GM12878 (cell line): Measurements from ENCODE around the gene FGFRL1. TPM values are rescaled to one million over a fixed set of nuclear protein-coding genes. Genes with fewer than 3 reads are reported as not detected.

Source experiments
- ATAC-seq: fragments of 200-7000 bp; cut with Tn5 transposase; 3 replicates; pipeline ENCODE4 v1.9.1; 2020; ENCODE audit warnings: mild to moderate bottlenecking, moderate library complexity
- BruUV-seq: library from RNA; stranded (reverse); fragments of 400-500 nt; replicated peaks from 2 replicates; lab custom pipeline; 2021; lab: Mats Ljungman, UMichigan
- CTCF ChIA-PET: fragments of 300-600 bp; sonication (Branson Sonifier 250); formaldehyde crosslinking; extraction: SDS; loops from one replicate; lab custom pipeline; 2021; ENCODE audit warnings: inconsistent platforms; lab: Yijun Ruan, JAX
- POLR2A ChIA-PET: fragments of 350-600 bp; formaldehyde crosslinking; extraction: SDS; loops from one replicate; lab custom pipeline; 2021; ENCODE audit warnings: inconsistent platforms; lab: Charles Lee
- RAD21 ChIA-PET: fragments of 300-600 bp; sonication (Branson Sonifier 250); formaldehyde crosslinking; loops from one replicate; lab custom pipeline; 2023; ENCODE audit warnings: antibody characterized with exemption; ENCODE audit not compliant: unreplicated experiment; lab: Charles Lee
- SMC1A ChIA-PET: fragments of 300-600 bp; sonication (Branson Sonifier 250); formaldehyde crosslinking; loops from one replicate; lab custom pipeline; 2023; ENCODE audit not compliant: unreplicated experiment, uncharacterized antibody; lab: Charles Lee
- DNase-seq: peaks from one replicate; pipeline ENCODE4 v3.0.0-alpha.2; 2011; ENCODE audit warnings: low read depth, low spot score
- FAIRE-seq: peaks from 3 replicates; lab custom pipeline; 2011; peaks lifted over from hg19 to GRCh38; lab: Jason Lieb, UNC
- H2AFZ ChIP-seq: 2 replicates; pipeline ENCODE4 v1.6.0; 2011; ENCODE audit warnings: low read depth, low read length, control low read depth; ENCODE audit not compliant: control insufficient read depth
- H3K27ac ChIP-seq: 2 replicates; pipeline ENCODE4 v1.5.1; 2011; ENCODE audit warnings: control low read depth; ENCODE audit not compliant: control insufficient read depth, insufficient read depth
- H3K27me3 ChIP-seq, 2 experiments: replicated peaks in 1 of 2; 2 replicates each; pipeline versions ENCODE4 v1.6.0 to v1.6.1; 2011; ENCODE audit warnings: low read length in 1 of 2; ENCODE audit not compliant: control insufficient read depth in 2 of 2, insufficient read depth in 2 of 2
- H3K36me3 ChIP-seq, 2 experiments: 2 replicates each; pipeline ENCODE4 v1.5.1; 2011; ENCODE audit warnings: low read length in 1 of 2; ENCODE audit not compliant: control insufficient read depth in 2 of 2, insufficient read depth in 2 of 2
- H3K4me1 ChIP-seq: 2 replicates; pipeline ENCODE4 v1.6.1; 2011; ENCODE audit warnings: mild to moderate bottlenecking, low read length, moderate library complexity, mixed read lengths; ENCODE audit not compliant: control insufficient read depth, insufficient read depth
- H3K4me2 ChIP-seq: 2 replicates; pipeline ENCODE4 v1.6.0; 2011; ENCODE audit warnings: control low read depth; ENCODE audit not compliant: control insufficient read depth, insufficient read depth
- H3K4me3 ChIP-seq: fragments of 200-600 bp; sonication (generic); 2 replicates; pipeline ENCODE4 v1.5.1; 2016
- H3K79me2 ChIP-seq: 2 replicates; pipeline ENCODE4 v1.6.0; 2011; ENCODE audit warnings: low read length; ENCODE audit not compliant: control insufficient read depth, insufficient read depth
- H3K9ac ChIP-seq: 2 replicates; pipeline ENCODE4 v1.8.0; 2011; ENCODE audit warnings: low read length, control low read depth, mixed read lengths; ENCODE audit not compliant: control insufficient read depth, insufficient read depth
- H3K9me3 ChIP-seq: replicated peaks from 3 replicates; pipeline ENCODE4 v1.5.1; 2011; ENCODE audit warnings: mild to moderate bottlenecking, low read length; ENCODE audit not compliant: control insufficient read depth, insufficient read depth
- H4K20me1 ChIP-seq: 2 replicates; pipeline ENCODE4 v1.6.0; 2011; ENCODE audit not compliant: control insufficient read depth, insufficient read depth
- BACH1 ChIP-seq: fragments of 450-650 bp; IDR thresholded peaks from 2 replicates; pipeline ENCODE4 v1.6.1; 2017; ENCODE audit warnings: mild to moderate bottlenecking, borderline replicate concordance
- BCL11A ChIP-seq: IDR thresholded peaks from 2 replicates; pipeline ENCODE4 v1.6.1; 2011; ENCODE audit warnings: low read depth, low read length
- CHD1 ChIP-seq: IDR thresholded peaks from 2 replicates; pipeline ENCODE4 v1.6.1; 2012; ENCODE audit warnings: low read depth, low read length, improper control_type of control experiment
- CREM ChIP-seq: IDR thresholded peaks from 2 replicates; pipeline ENCODE4 v1.6.1; 2014; ENCODE audit warnings: antibody characterized with exemption, low read depth
- HDAC2 ChIP-seq: fragments of 200-600 bp; sonication (generic); IDR thresholded peaks from 2 replicates; pipeline ENCODE4 v1.6.1; 2017
- HDAC6 ChIP-seq: fragments of 200-600 bp; sonication (generic); IDR thresholded peaks from one replicate; pipeline ENCODE4 v1.8.0; 2017; ENCODE audit warnings: antibody characterized with exemption; ENCODE audit not compliant: unreplicated experiment
- IRF4 ChIP-seq: IDR thresholded peaks from 2 replicates; pipeline ENCODE4 v1.6.1; 2011; ENCODE audit warnings: low read depth, low read length
- LARP7 ChIP-seq: fragments of 450-650 bp; IDR thresholded peaks from 2 replicates; pipeline ENCODE4 v1.6.1; 2017; ENCODE audit warnings: mild to moderate bottlenecking
- MXI1 ChIP-seq: fragments of 150-350 bp; IDR thresholded peaks from 2 replicates; pipeline ENCODE4 v1.6.1; 2011; ENCODE audit warnings: low read depth, mild to moderate bottlenecking, inconsistent platforms, low read length, improper control_type of control experiment
- SIX5 ChIP-seq: IDR thresholded peaks from 2 replicates; pipeline ENCODE4 v1.6.1; 2011; ENCODE audit warnings: mild to moderate bottlenecking, low read depth, low read length, moderate library complexity; ENCODE audit not compliant: severe bottlenecking
- SMARCA5 ChIP-seq: fragments of 450-650 bp; IDR thresholded peaks from 2 replicates; pipeline ENCODE4 v1.6.1; 2017; ENCODE audit warnings: mild to moderate bottlenecking
- SUPT20H ChIP-seq: IDR thresholded peaks from 2 replicates; pipeline ENCODE4 v1.6.1; 2011; ENCODE audit warnings: low read depth, mild to moderate bottlenecking, low read length, moderate library complexity, borderline replicate concordance; ENCODE audit not compliant: control insufficient read depth
- TAF1 ChIP-seq: IDR thresholded peaks from 2 replicates; pipeline ENCODE4 v1.6.1; 2011; ENCODE audit warnings: mild to moderate bottlenecking, low read depth, low read length, borderline replicate concordance
- YY1 ChIP-seq: IDR thresholded peaks from 2 replicates; pipeline ENCODE4 v1.6.1; 2011; ENCODE audit warnings: low read depth, mild to moderate bottlenecking, low read length
- ZNF24 ChIP-seq: fragments of 450-650 bp; IDR thresholded peaks from 2 replicates; pipeline ENCODE4 v1.6.1; 2017; ENCODE audit warnings: antibody characterized with exemption, mild to moderate bottlenecking
- WGBS: methylation state at CpG from one replicate; pipeline ENCODE4 v1.1.6; 2016; ENCODE audit warnings: low lambda C conversion rate; ENCODE audit not compliant: insufficient replicate concordance, insufficient coverage; ENCODE audit errors: missing lambda C conversion rate; 5-methylcytosine and 5-hydroxymethylcytosine counted together
- in situ Hi-C: fragments of 300-500 bp; cut with MboI; formaldehyde crosslinking; loops from 9 replicates; pipeline ENCODE4 v1.14.3; 2018; ENCODE audit warnings: mixed read lengths
- intact Hi-C: fragments of 100-400 bp; cut with micrococcal nuclease; formaldehyde crosslinking; loops from one replicate; pipeline ENCODE4 v1.14.2; 2022; ENCODE audit not compliant: unreplicated experiment
- polyA plus RNA-seq, 11 experiments: library from polyadenylated mRNA; depleted of rRNA in 4 of 11; unstranded in 6 of 11; stranded (reverse) in 5 of 11; fragments of >200 nt; fragmentation: Nextera tagmentation in 4 of 11; fragmentation: Illumina TruSeq in 1 of 11; extraction: Ambion mirVana in 4 of 11; extraction: Trizol in 1 of 11; gene quantifications; 1 replicate in 1 of 11; 2 replicates in 10 of 11; pipeline versions ENCODE4 v1.2.1 to v1.2.3, GENCODE V29; 2011 to 2016; ENCODE audit warnings: inconsistent platforms in 2 of 11, missing spikeins in 2 of 11, low read depth in 1 of 11
- total RNA-seq, 4 experiments: library from RNA; depleted of rRNA in 3 of 4; stranded (reverse); fragments of >200 nt in 3 of 4; fragmentation: Illumina TruSeq in 1 of 4; extraction: Trizol in 1 of 4; gene quantifications; 2 replicates each; pipeline versions ENCODE4 v1.2.1 to v1.2.3, GENCODE V29; 2013 to 2021
- TF ChIP-seq, protein P1 (sequence below): fragments of 450-650 bp; IDR thresholded peaks from 2 replicates; pipeline ENCODE4 v1.6.1; 2016; ENCODE audit warnings: mild to moderate bottlenecking
- TF ChIP-seq, protein P2 (sequence below): IDR thresholded peaks from 2 replicates; pipeline ENCODE4 v1.6.1; 2011; ENCODE audit warnings: borderline replicate concordance, low read depth, mild to moderate bottlenecking, moderate library complexity, mixed read lengths, low read length; ENCODE audit not compliant: insufficient read depth; ENCODE audit errors: extremely low read length
- TF ChIP-seq, protein P3 (sequence below): IDR thresholded peaks from 2 replicates; pipeline ENCODE4 v1.6.1; 2012; ENCODE audit warnings: low read depth, low read length, improper control_type of control experiment
- TF ChIP-seq, protein P4 (sequence below): fragments of 450-650 bp; IDR thresholded peaks from 2 replicates; pipeline ENCODE4 v1.6.1; 2017; ENCODE audit warnings: low read depth, mild to moderate bottlenecking, moderate library complexity

The FGFRL1 gene
- total and polyA plus RNA-seq, 10 of the 15 experiments (the other 5 are each of a cell fraction or from before 2014, with no cell fraction given): 0.02 to 1.5 (median 0.29) TPM; not detected in 2

DNA sequence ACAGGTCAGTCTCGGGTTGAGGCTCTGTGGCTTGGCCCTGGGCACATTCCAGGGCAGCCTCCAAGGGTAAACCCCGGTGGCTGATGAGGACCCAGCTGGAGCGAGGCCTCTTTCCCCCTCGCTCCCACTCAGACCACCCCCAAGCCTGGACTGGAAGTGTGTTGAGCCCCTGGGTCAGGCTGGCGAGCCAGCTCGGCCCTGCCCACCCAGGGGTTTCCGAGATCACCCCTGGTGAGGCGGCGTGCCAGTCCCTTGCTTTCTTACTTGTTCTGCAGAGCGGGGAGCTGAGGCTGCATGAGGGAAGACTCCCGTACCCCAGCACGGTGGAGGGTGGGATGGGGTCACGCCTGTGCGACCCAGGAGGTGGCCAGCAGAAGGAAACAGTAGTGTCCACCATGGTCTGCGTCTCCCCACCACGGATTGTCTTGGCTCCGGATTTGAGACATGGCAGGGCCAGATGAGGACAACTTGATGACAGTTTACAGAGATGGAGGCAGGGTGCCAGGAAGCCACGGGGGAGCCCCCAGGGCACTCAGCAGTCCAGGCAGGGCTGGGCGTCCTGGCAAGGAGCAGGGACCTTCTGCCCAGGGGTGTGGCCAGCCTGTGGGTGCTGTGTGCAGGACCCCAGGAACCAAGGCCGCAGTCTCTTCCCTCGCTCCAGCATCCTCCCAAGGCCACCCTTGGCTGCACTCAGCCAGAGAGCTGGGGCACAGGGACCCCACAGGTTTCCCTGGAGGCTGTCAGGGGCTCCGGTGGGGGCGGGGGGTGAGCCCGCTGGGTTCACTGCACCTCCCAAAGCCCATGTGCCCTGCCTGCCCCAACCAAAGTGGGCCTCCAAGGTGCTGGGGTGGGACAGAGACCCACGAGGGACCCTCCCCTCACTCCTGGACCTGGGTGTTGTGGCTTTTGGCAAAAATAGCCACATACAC, 6.6 kb upstream of the FGFRL1 start:
- DNase-seq: no peak

More for the DNA sequence above, 6.6 kb upstream of the FGFRL1 start:
- in situ Hi-C loops (loop anchor here (5.0 kb wide), 1 partner anchor 347 kb away; no protein-coding TSS in a partner anchor), intact Hi-C loops (no loop called here)
- 35% methylated on average over 24 of the region's 25 CpGs for WGBS
- Histone ChIP-seq H3K27me3 (peaks cover 0 to 2% of the 10 kb centered on the region in 2 experiments; a peak in 3 of 4 replicates), H3K79me2 (no peaks in the 10 kb centered on the region), H3K4me3 (no peak overlapping the region), H3K9me3 (no peaks in the 10 kb centered on the region; the same call in 2 of the 3 replicates), H3K4me1 (peaks cover 4% of the 10 kb centered on the region; the same call in 1 of the 2 replicates), H3K9ac (no peak overlapping the region), H4K20me1 (no peaks in the 10 kb centered on the region), H3K27ac (no peak overlapping the region), H2AFZ (no peak overlapping the region), H3K4me2 (no peak overlapping the region), H3K36me3 (no peaks in the 10 kb centered on the region)
- ATAC-seq (no peak), FAIRE-seq (no peak)
- TF ChIP-seq BCL11A (no peak), TAF1 (no peak), HDAC6 (no peak), SIX5 (no peak), SUPT20H (no peak), CHD1 (no peak), BACH1 (no peak), CREM (no peak), MXI1 (no peak), ZNF24 (no peak), IRF4 (no peak), HDAC2 (no peak), LARP7 (no peak), SMARCA5 (no peak), YY1 (no peak)
- TF ChIP-seq, protein P1, sequence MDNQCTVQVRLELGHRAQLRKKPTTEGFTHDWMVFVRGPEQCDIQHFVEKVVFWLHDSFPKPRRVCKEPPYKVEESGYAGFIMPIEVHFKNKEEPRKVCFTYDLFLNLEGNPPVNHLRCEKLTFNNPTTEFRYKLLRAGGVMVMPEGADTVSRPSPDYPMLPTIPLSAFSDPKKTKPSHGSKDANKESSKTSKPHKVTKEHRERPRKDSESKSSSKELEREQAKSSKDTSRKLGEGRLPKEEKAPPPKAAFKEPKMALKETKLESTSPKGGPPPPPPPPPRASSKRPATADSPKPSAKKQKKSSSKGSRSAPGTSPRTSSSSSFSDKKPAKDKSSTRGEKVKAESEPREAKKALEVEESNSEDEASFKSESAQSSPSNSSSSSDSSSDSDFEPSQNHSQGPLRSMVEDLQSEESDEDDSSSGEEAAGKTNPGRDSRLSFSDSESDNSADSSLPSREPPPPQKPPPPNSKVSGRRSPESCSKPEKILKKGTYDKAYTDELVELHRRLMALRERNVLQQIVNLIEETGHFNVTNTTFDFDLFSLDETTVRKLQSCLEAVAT: no peak
- TF ChIP-seq, protein P2, sequence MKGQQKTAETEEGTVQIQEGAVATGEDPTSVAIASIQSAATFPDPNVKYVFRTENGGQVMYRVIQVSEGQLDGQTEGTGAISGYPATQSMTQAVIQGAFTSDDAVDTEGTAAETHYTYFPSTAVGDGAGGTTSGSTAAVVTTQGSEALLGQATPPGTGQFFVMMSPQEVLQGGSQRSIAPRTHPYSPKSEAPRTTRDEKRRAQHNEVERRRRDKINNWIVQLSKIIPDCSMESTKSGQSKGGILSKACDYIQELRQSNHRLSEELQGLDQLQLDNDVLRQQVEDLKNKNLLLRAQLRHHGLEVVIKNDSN: no peak
- TF ChIP-seq, protein P3, sequence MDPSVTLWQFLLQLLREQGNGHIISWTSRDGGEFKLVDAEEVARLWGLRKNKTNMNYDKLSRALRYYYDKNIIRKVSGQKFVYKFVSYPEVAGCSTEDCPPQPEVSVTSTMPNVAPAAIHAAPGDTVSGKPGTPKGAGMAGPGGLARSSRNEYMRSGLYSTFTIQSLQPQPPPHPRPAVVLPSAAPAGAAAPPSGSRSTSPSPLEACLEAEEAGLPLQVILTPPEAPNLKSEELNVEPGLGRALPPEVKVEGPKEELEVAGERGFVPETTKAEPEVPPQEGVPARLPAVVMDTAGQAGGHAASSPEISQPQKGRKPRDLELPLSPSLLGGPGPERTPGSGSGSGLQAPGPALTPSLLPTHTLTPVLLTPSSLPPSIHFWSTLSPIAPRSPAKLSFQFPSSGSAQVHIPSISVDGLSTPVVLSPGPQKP: no peak
- TF ChIP-seq, protein P4, sequence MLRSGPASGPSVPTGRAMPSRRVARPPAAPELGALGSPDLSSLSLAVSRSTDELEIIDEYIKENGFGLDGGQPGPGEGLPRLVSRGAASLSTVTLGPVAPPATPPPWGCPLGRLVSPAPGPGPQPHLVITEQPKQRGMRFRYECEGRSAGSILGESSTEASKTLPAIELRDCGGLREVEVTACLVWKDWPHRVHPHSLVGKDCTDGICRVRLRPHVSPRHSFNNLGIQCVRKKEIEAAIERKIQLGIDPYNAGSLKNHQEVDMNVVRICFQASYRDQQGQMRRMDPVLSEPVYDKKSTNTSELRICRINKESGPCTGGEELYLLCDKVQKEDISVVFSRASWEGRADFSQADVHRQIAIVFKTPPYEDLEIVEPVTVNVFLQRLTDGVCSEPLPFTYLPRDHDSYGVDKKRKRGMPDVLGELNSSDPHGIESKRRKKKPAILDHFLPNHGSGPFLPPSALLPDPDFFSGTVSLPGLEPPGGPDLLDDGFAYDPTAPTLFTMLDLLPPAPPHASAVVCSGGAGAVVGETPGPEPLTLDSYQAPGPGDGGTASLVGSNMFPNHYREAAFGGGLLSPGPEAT: no peak
- CTCF ChIA-PET: interaction anchor here (0.9 kb wide), 1 partner anchor 113 kb away, joined by 4 read pairs; no protein-coding TSS in a partner anchor
- POLR2A ChIA-PET: no interaction called here
- SMC1A ChIA-PET: no interaction called here
- RAD21 ChIA-PET: no interaction called here
- no TSS peak for BruUV-seq
